ENCODE results near the gene SLC6A9. TPM values are rescaled to one million over a fixed set of nuclear protein-coding genes. Genes with fewer than 3 reads are reported as not detected.

Gene SLC6A9
- total RNA-seq, 3 donors from 2014 or later (not counting 1 experiment from before 2014, with no cell fraction given): 0.29 to 0.55 TPM; not detected in 1

DNA sequence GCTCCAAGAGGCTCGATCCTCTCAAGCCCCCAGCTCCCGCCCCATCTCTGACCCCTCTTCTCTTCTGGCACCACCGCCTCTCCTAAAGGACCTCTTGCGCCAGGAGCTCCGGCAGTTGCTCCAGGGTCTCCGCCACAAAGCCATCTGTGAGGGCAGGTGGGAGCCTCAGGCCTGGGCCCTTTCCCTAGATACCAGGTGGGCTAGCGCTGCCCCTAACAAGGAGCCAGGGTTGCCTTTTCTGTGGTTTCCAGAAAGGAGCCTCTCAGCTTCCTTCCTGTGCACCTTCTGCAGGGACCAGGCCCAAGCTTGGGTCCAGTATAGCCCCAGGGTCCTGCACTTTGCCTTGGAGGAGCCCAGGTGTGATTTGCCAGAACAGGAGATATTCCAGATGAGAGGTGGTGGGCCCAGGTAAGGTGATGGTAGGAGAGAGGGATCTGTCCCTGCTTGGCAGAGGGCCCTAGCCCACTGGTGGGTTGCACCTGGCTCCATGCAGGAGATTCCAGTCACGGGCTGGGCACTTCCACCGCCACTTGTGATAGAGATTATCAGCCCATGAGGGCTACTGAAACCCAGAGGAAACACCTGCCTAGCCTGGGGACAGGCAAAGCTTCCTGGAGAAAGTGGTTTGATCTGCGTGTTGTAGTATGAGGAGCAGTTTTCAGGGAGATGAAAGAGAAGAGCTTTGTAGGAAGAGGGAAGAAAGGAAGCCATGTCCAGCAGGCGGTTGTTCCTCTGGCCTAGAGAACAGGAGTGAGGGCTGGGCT is 38.8 kb downstream of the SLC6A9 start:
- peak overlapping the region; percentile 93 for H3K4me3 Mint-ChIP-seq
- DNase-seq: no peak
- TF ChIP-seq, protein P1, sequence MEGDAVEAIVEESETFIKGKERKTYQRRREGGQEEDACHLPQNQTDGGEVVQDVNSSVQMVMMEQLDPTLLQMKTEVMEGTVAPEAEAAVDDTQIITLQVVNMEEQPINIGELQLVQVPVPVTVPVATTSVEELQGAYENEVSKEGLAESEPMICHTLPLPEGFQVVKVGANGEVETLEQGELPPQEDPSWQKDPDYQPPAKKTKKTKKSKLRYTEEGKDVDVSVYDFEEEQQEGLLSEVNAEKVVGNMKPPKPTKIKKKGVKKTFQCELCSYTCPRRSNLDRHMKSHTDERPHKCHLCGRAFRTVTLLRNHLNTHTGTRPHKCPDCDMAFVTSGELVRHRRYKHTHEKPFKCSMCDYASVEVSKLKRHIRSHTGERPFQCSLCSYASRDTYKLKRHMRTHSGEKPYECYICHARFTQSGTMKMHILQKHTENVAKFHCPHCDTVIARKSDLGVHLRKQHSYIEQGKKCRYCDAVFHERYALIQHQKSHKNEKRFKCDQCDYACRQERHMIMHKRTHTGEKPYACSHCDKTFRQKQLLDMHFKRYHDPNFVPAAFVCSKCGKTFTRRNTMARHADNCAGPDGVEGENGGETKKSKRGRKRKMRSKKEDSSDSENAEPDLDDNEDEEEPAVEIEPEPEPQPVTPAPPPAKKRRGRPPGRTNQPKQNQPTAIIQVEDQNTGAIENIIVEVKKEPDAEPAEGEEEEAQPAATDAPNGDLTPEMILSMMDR (IDR thresholded peaks at IDR 0.05): no peak
- H3K36me3 ChIP-seq (ENCODE audit: control insufficient read depth, insufficient read depth, low read length): no peaks in the 10 kb centered on the region
- no peak for ATAC-seq
- peak overlapping the region; percentile 37 to 93 for H3K27ac Mint-ChIP-seq
- WGBS (ENCODE audit: insufficient coverage): 51% methylated on average over 11 of the region's 11 CpGs
- peak overlapping the region; percentile 74 for H3K4me3 ChIP-seq (ENCODE audit: low read length)
- H3K27ac ChIP-seq (ENCODE audit: low read length): no peak overlapping the region
- no peaks in the 10 kb centered on the region for H3K27me3 ChIP-seq (ENCODE audit: control insufficient read depth, insufficient read depth, low read length)
- peaks cover 4 to 19% of the 10 kb centered on the region in 2 donors for H3K4me1 Mint-ChIP-seq
- H3K9me3 Mint-ChIP-seq: no peaks in the 10 kb centered on the region
- peaks cover 16% of the 10 kb centered on the region for H3K4me1 ChIP-seq (ENCODE audit: control insufficient read depth, insufficient read depth, low read length)
- no peaks in the 10 kb centered on the region for H3K9me3 ChIP-seq (ENCODE audit: control insufficient read depth, insufficient read depth, low read length)
- intact Hi-C loops (cut with micrococcal nuclease): no loop called here
- H3K27me3 Mint-ChIP-seq (ENCODE audit: low read depth in 2 of 2): no peaks in the 10 kb centered on the region
- no peaks in the 10 kb centered on the region for H3K36me3 Mint-ChIP-seq

DNA sequence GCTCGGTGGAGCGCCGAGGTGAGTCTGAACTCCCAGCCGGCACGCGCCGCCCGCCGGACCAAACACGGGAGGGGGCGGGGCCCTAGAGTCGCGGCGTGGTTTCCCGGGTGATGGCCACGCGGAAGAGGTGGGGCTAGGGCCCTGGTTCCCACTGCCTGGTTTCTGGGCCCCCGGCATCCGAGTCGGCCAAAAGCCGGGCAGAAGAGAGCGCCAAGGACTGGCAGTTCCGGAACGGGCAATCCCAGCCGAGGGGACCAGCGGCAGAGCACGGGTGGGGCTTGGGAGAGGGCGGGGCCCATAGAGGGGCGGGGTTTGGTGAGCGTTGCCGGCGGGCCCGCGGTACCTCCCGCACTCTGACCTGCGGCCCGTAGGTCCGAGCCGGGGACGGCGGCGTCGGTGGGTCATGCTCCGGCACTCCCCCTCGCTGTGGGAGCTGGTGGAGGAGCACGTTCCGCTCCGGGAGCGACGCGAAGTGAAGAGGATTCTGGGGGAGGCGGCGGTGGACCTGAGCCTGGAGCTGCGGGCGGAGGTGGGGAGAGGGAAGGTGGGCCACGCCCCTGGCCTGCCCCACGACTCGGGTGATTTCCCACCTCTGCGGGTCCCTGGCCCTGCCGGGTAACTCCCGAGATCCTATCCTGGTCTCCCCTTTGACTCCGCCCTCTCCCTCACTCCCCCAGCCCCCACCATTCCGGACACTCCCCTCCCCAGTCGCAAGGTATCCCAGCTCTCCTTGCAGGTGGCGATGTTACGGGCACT is 39.6 kb downstream of the SLC6A9 start, which contains the start of gene CCDC24:
Gene CCDC24 (plus strand): TSS at position 124 of the 756 bp plus-strand sequence. CDS start 280 bp downstream, at position 404.
- no peaks in the 10 kb centered on the region for H3K9me3 ChIP-seq (ENCODE audit: control insufficient read depth, insufficient read depth, low read length)
- intact Hi-C loops (cut with micrococcal nuclease): loop anchor here (1.0 kb wide), 2 partner anchors 17 to 39 kb away; partner anchors contain the start of gene ATP6V0B
- peak; percentile 89 to 95 (median 91) for ATAC-seq
- Mint-ChIP-seq H3K27me3 (ENCODE audit: low read depth in 2 of 2) (no peaks in the 10 kb centered on the region), H3K4me3 (peak within 1 kb of the TSS; percentile 93), H3K4me1 (peaks cover 4 to 19% of the 10 kb centered on the region in 2 donors), H3K36me3 (no peaks in the 10 kb centered on the region), H3K27ac (peak within 1 kb of the TSS; percentile 37 to 93), H3K9me3 (no peaks in the 10 kb centered on the region)
- under 1% methylated on average over 66 of the region's 66 CpGs for WGBS (ENCODE audit: insufficient coverage)
- peak; percentile 80 to 83 for DNase-seq
- TF ChIP-seq, protein P1 (IDR thresholded peaks at IDR 0.05): no peak
- H3K27me3 ChIP-seq (ENCODE audit: control insufficient read depth, insufficient read depth, low read length): no peaks in the 10 kb centered on the region
- H3K27ac ChIP-seq (ENCODE audit: low read length): peak within 1 kb of the TSS; percentile 41
- peaks cover 16% of the 10 kb centered on the region for H3K4me1 ChIP-seq (ENCODE audit: control insufficient read depth, insufficient read depth, low read length)
- H3K4me3 ChIP-seq (ENCODE audit: low read length): peak within 1 kb of the TSS; percentile 74
- no peaks in the 10 kb centered on the region for H3K36me3 ChIP-seq (ENCODE audit: control insufficient read depth, insufficient read depth, low read length)

DNA sequence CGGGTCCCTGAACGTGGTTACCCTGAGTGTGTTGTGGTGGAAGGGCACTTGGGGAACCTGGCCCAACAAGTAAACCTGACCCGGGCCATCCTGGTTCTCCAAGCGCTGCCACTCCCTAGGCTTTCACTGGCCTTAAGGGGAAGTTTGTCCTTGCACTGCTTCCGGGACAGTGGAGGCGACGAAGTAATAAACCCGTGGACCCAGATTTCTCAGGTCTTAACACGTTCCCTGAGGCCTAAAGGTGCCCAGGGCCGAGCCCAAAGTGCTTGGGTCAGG is 40.1 kb downstream of the SLC6A9 start:
- H3K9me3 Mint-ChIP-seq: no peaks in the 10 kb centered on the region
- intact Hi-C loops (cut with micrococcal nuclease): loop anchor here (1.0 kb wide), 2 partner anchors 17 to 39 kb away; partner anchors contain the start of gene ATP6V0B
- TF ChIP-seq, protein P1 (IDR thresholded peaks at IDR 0.05): no peak
- no peaks in the 10 kb centered on the region for H3K36me3 ChIP-seq (ENCODE audit: control insufficient read depth, insufficient read depth, low read length)
- H3K27ac Mint-ChIP-seq: peak overlapping the region; percentile 37 to 93
- DNase-seq: no peak
- H3K4me1 ChIP-seq (ENCODE audit: control insufficient read depth, insufficient read depth, low read length): peaks cover 16% of the 10 kb centered on the region
- peak overlapping the region; percentile 41 for H3K27ac ChIP-seq (ENCODE audit: low read length)
- H3K4me3 Mint-ChIP-seq: peak overlapping the region; percentile 93
- H3K36me3 Mint-ChIP-seq: no peaks in the 10 kb centered on the region
- no peak for ATAC-seq
- H3K9me3 ChIP-seq (ENCODE audit: control insufficient read depth, insufficient read depth, low read length): no peaks in the 10 kb centered on the region
- no peaks in the 10 kb centered on the region for H3K27me3 Mint-ChIP-seq (ENCODE audit: low read depth in 2 of 2)
- no peaks in the 10 kb centered on the region for H3K27me3 ChIP-seq (ENCODE audit: control insufficient read depth, insufficient read depth, low read length)
- peak overlapping the region; percentile 74 for H3K4me3 ChIP-seq (ENCODE audit: low read length)
- WGBS (ENCODE audit: insufficient coverage): 2% methylated on average over 10 of the region's 10 CpGs
- peaks cover 4 to 19% of the 10 kb centered on the region in 2 donors for H3K4me1 Mint-ChIP-seq
